SU-DHL-6 (cell line): ENCODE data around the gene GFI1B.

ENCODE experiments used
- H2AFZ ChIP-seq: fragments of 200-600 bp; sonication (generic); 2 replicates; pipeline ENCODE4 v1.6.1; 2014; ENCODE audit warnings: low read depth, mild to moderate bottlenecking, moderate library complexity, mixed read lengths, antibody characterized with exemption, low read length; ENCODE audit not compliant: severe bottlenecking
- H3F3A ChIP-seq: fragments of 200-600 bp; shearing (Covaris generic); 2 replicates; pipeline ENCODE4 v1.6.0; 2016; ENCODE audit warnings: antibody characterized with exemption, mild to moderate bottlenecking; ENCODE audit not compliant: insufficient read depth
- H3K27ac ChIP-seq: fragments of 200-600 bp; sonication (generic); 2 replicates; pipeline ENCODE4 v1.5.1; 2016; ENCODE audit warnings: low read depth, mild to moderate bottlenecking, low read length, moderate library complexity, mixed read lengths
- H3K27me3 ChIP-seq: fragments of 200-600 bp; sonication (generic), shearing (Covaris generic); 2 replicates; pipeline ENCODE4 v1.6.0; 2014; ENCODE audit warnings: mild to moderate bottlenecking, low read length
- H3K36me3 ChIP-seq: fragments of 200-600 bp; sonication (generic); 2 replicates; pipeline ENCODE4 v1.6.1; 2014; ENCODE audit warnings: mild to moderate bottlenecking, low read length, mixed read lengths
- H3K4me2 ChIP-seq: fragments of 300-600, 200-600 bp; shearing (Covaris generic), sonication (generic); 2 replicates; pipeline ENCODE4 v1.6.0; 2014; ENCODE audit warnings: low read length, low read depth, mild to moderate bottlenecking; ENCODE audit not compliant: poor library complexity, severe bottlenecking
- H3K4me3 ChIP-seq: fragments of 200-600 bp; sonication (generic); 2 replicates; pipeline ENCODE4 v1.5.1; 2014; ENCODE audit warnings: antibody characterized with exemption, low read length, mild to moderate bottlenecking, mixed read lengths; ENCODE audit not compliant: insufficient read depth, poor library complexity, severe bottlenecking
- H3K79me2 ChIP-seq: fragments of 200-600 bp; sonication (generic); 2 replicates; pipeline ENCODE4 v1.6.1; 2014; ENCODE audit warnings: mild to moderate bottlenecking, low read length, moderate library complexity; ENCODE audit not compliant: insufficient read depth
- H3K9ac ChIP-seq: fragments of 200-600 bp; sonication (generic); 2 replicates; pipeline ENCODE4 v1.7.0; 2014; ENCODE audit warnings: mild to moderate bottlenecking, low read length
- H3K9me2 ChIP-seq: fragments of 200-600 bp; sonication (generic); replicated peaks from 2 replicates; pipeline ENCODE4 v1.6.1; 2014; ENCODE audit warnings: low read length; ENCODE audit not compliant: insufficient read depth
- H3K9me3 ChIP-seq: fragments of 200-600 bp; sonication (generic); 2 replicates; pipeline ENCODE4 v1.6.1; 2014; ENCODE audit warnings: low read length, mixed read lengths; ENCODE audit not compliant: insufficient read depth
- H4K20me1 ChIP-seq: fragments of 200-600 bp; sonication (generic); 2 replicates; pipeline ENCODE4 v1.6.1; 2014; ENCODE audit warnings: low read depth, mild to moderate bottlenecking, antibody characterized with exemption, low read length, moderate library complexity, mixed read lengths
- EZH2phosphoT487 ChIP-seq: fragments of 200-600 bp; sonication (generic), shearing (Covaris generic); conservative IDR thresholded peaks from 2 replicates; pipeline ENCODE4 v1.6.1; 2018; ENCODE audit warnings: mild to moderate bottlenecking, antibody characterized with exemption, low read length, moderate library complexity, mixed read lengths
- TF ChIP-seq, protein P1 (sequence below): fragments of 200-600 bp; sonication (generic); IDR thresholded peaks from one replicate; pipeline ENCODE4 v1.5.1; 2017; ENCODE audit warnings: antibody characterized with exemption, mild to moderate bottlenecking, low read length, moderate library complexity; ENCODE audit not compliant: insufficient read depth, poor library complexity, severe bottlenecking

Gene GFI1B

DNA sequence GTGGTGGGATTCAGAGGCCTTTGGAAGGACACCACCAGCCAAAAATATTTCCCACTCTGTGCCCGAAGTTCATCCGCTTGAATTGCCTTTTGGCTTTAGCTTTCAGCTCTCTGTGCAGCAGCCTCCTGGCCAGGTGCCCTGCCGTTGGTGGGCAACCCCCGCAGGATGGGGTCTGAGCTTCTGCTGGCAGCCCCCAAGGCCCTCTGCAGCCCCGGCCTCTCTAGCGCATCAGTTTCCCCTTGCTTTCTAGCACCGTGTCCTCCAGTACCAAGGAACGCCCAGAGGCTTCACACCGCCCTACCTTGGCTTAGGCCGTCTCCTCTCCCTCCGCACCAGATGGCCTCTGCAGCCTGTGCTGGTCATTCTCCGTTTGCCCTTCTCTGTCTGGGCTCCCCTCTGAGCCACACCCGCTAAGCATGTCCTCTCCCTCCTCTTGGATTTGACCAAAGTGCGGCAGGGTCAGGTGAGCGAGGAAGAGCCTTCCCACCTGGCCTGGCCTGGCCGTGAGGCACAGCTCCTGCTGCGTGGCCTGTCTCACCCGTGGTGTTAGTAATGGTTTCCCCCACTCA lies 29.9 kb upstream of the GFI1B start:
- H2AFZ ChIP-seq = no peak overlapping the region
- no peaks in the 10 kb centered on the region for H3K79me2 ChIP-seq
- TF ChIP-seq EZH2phosphoT487 = no peak
- TF ChIP-seq, protein P1, sequence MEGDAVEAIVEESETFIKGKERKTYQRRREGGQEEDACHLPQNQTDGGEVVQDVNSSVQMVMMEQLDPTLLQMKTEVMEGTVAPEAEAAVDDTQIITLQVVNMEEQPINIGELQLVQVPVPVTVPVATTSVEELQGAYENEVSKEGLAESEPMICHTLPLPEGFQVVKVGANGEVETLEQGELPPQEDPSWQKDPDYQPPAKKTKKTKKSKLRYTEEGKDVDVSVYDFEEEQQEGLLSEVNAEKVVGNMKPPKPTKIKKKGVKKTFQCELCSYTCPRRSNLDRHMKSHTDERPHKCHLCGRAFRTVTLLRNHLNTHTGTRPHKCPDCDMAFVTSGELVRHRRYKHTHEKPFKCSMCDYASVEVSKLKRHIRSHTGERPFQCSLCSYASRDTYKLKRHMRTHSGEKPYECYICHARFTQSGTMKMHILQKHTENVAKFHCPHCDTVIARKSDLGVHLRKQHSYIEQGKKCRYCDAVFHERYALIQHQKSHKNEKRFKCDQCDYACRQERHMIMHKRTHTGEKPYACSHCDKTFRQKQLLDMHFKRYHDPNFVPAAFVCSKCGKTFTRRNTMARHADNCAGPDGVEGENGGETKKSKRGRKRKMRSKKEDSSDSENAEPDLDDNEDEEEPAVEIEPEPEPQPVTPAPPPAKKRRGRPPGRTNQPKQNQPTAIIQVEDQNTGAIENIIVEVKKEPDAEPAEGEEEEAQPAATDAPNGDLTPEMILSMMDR = no peak

DNA sequence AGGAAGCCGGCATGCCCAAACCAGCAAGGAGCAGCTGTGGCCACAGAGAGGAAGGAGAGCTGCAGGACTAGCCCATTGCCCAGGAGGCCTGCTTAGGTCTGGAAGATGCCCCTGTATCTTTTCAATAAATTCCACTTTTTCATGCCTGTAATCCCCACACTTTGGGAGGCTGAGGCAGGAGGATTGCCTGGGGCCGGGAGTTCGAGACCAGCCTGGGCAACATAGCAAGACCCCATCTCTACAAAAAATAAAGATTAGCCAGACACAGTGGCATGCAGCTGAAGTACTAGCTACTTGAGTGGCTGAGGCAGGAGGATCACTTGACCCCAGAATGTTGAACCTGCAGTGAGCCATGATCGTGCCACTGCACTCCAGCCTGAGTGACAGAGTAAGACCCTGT lies 28.8 kb upstream of the GFI1B start:
- Histone ChIP-seq H4K20me1 (no peaks in the 10 kb centered on the region), H3K27me3 (no peaks in the 10 kb centered on the region), H3K9me2 (no peaks in the 10 kb centered on the region), H3K9ac (no peak overlapping the region), H3K9me3 (no peaks in the 10 kb centered on the region), H3K36me3 (no peaks in the 10 kb centered on the region), H3K79me2 (no peaks in the 10 kb centered on the region), H3F3A (no peaks in the 10 kb centered on the region), H2AFZ (no peak overlapping the region), H3K27ac (no peak overlapping the region), H3K4me3 (no peak overlapping the region), H3K4me2 (no peak overlapping the region)
- no peak for TF ChIP-seq EZH2phosphoT487
- TF ChIP-seq, protein P1 = no peak

More for the DNA sequence above, 29.9 kb upstream of the GFI1B start:
- no peak overlapping the region for H3K9ac ChIP-seq
- H3K27me3 ChIP-seq = no peaks in the 10 kb centered on the region
- no peaks in the 10 kb centered on the region for H3K9me2 ChIP-seq
- H3K4me2 ChIP-seq = no peak overlapping the region
- no peaks in the 10 kb centered on the region for H4K20me1 ChIP-seq
- no peak overlapping the region for H3K4me3 ChIP-seq
- H3K27ac ChIP-seq = no peak overlapping the region
- no peaks in the 10 kb centered on the region for H3K36me3 ChIP-seq
- no peaks in the 10 kb centered on the region for H3K9me3 ChIP-seq
- no peaks in the 10 kb centered on the region for H3F3A ChIP-seq

DNA sequence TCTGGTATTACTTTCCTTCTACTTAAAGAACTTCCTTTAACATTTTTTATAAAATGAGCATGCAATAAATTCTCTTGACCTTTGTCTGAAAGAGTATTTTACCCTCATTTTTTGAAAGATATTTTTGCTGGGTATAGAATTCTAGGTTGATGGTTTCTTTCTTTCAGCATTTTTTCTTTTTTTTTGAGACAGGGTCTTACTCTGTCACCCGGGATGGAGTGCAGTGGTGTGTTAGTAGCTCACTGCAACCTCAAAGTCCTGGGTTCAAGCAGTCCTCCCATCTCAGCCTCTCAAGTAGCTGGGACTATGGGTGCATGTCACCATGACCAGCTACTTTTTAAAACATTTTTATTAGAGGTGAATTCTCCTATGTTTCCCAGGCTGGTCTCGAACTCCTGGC lies 23.4 kb upstream of the GFI1B start:
- no peak for TF ChIP-seq EZH2phosphoT487
- TF ChIP-seq, protein P1 = no peak
- no peak overlapping the region for H3K27ac ChIP-seq
- H3K9me3 ChIP-seq = peaks cover 6% of the 10 kb centered on the region; the same call in 1 of the 2 replicates
- H3K4me3 ChIP-seq = no peak overlapping the region
- no peaks in the 10 kb centered on the region for H3K27me3 ChIP-seq
- H3K9ac ChIP-seq = no peak overlapping the region
- H3F3A ChIP-seq = no peaks in the 10 kb centered on the region
- no peaks in the 10 kb centered on the region for H3K79me2 ChIP-seq
- no peak overlapping the region for H3K4me2 ChIP-seq
- no peak overlapping the region for H2AFZ ChIP-seq
- H3K36me3 ChIP-seq = no peaks in the 10 kb centered on the region
- H4K20me1 ChIP-seq = no peaks in the 10 kb centered on the region
- H3K9me2 ChIP-seq = no peaks in the 10 kb centered on the region
